RWPE1 (cell line): Measurements from ENCODE around the gene METTL17.

Source experiments
- CTCF ChIA-PET: fragments of 350-600 bp; sonication (Branson Sonifier 250); formaldehyde crosslinking; extraction: SDS; loops from one replicate; lab custom pipeline; 2021; lab: Yijun Ruan, JAX
- POLR2A ChIA-PET: fragments of 400-600 bp; formaldehyde crosslinking; extraction: SDS; loops from one replicate; lab custom pipeline; 2020; ENCODE audit warnings: antibody characterized with exemption; ENCODE audit not compliant: low non-redundant PET; lab: Yijun Ruan, JAX
- DNase-seq: peaks from one replicate; pipeline ENCODE4 v3.0.0; 2012; ENCODE audit warnings: low spot score
- H3K27ac ChIP-seq: fragments of 450-650 bp; 2 replicates; pipeline ENCODE4 v1.5.1; 2017
- TF ChIP-seq, protein P1 (sequence below): fragments of 450-650 bp; conservative IDR thresholded peaks from 2 replicates; pipeline ENCODE4 v1.5.1; 2017; ENCODE audit warnings: low read depth, mild to moderate bottlenecking

METTL17 gene

GRCh38 chr14:20970647-20970982, 19.2 kb upstream of the METTL17 start:
- CTCF ChIA-PET, result interaction anchor here (0.6 to 1.8 kb wide), 19 partner anchors 8 to 435 kb away, joined by 3 to 19 read pairs (median 4); no protein-coding TSS in a partner anchor
- TF ChIP-seq, protein P1, sequence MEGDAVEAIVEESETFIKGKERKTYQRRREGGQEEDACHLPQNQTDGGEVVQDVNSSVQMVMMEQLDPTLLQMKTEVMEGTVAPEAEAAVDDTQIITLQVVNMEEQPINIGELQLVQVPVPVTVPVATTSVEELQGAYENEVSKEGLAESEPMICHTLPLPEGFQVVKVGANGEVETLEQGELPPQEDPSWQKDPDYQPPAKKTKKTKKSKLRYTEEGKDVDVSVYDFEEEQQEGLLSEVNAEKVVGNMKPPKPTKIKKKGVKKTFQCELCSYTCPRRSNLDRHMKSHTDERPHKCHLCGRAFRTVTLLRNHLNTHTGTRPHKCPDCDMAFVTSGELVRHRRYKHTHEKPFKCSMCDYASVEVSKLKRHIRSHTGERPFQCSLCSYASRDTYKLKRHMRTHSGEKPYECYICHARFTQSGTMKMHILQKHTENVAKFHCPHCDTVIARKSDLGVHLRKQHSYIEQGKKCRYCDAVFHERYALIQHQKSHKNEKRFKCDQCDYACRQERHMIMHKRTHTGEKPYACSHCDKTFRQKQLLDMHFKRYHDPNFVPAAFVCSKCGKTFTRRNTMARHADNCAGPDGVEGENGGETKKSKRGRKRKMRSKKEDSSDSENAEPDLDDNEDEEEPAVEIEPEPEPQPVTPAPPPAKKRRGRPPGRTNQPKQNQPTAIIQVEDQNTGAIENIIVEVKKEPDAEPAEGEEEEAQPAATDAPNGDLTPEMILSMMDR, result no peak
- POLR2A ChIA-PET, result no interaction called here
- no peak for DNase-seq
- H3K27ac ChIP-seq, result no peak overlapping the region

DNA sequence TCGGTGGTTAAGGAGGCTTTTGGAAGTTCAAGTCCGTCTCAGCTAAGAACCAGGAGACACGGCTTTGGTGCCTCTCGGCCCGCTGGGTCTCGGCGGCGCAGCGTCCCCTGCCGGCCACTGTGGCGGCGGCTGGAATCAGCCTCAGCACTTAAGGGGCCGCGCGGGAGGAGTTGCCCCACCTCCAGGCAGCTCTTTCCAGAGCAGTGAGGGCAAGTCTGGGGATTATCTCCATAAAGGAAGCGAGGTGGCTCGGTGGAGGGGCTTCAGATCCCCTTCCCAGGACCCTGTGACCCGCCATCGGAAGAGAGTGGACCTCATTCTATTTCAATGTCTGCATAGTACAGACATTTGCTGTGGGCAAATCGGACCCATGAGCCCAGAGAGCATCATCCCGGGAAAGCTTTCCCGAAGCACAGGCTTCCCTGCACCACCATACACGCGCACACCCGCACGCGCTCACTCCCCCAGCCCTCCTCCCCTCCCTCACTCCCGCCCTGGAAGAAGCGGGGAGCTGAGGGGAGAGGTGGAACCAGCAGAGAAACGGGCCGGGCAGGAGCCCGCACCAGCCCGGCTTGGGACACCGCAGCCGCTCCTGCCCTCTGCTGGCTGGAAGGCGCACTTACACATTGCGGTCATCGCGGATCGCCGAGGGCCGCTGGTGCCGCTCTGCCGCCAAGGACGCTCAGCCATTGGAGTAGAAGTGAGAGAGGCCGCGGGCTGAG, 18.6 kb upstream of the METTL17 start:
- TF ChIP-seq, protein P1, result peak; percentile 93
- H3K27ac ChIP-seq, result peak overlapping the region; percentile 44
- DNase-seq, result peak; percentile 72
- CTCF ChIA-PET, result interaction anchor here (0.6 to 1.9 kb wide), 29 partner anchors 8 to 1296 kb away, joined by 3 to 19 read pairs (median 5); partner anchors contain the start of genes APEX1 and OSGEP
- POLR2A ChIA-PET, result interaction anchor here (1.0 kb wide), 1 partner anchor 115 kb away, joined by 3 read pairs; no protein-coding TSS in a partner anchor

GRCh38 chr14:20971705-20972021, 18.1 kb upstream of the METTL17 start:
- DNase-seq, result no peak
- POLR2A ChIA-PET, result interaction anchor here (1.0 kb wide), 1 partner anchor 116 kb away, joined by 3 read pairs; no protein-coding TSS in a partner anchor
- TF ChIP-seq, protein P1, result no peak; the same call in 1 of the 2 replicates
- CTCF ChIA-PET, result interaction anchor here (0.6 to 1.9 kb wide), 18 partner anchors 9 to 628 kb away, joined by 3 to 19 read pairs (median 6); partner anchors contain the start of genes APEX1, OSGEP and PARP2
- H3K27ac ChIP-seq, result peak overlapping the region; percentile 44

- no peak for DNase-seq
- ChIA-PET POLR2A (no interaction called here), CTCF (interaction anchor here (0.6 to 1.1 kb wide), 2 partner anchors 118 to 119 kb away, joined by 3 read pairs; no protein-coding TSS in a partner anchor)
- TF ChIP-seq, protein P1, result no peak
- H3K27ac ChIP-seq, result no peak overlapping the region
Measured at GRCh38 chr14:20973501-20973900, 16.3 kb upstream of the METTL17 start.

- DNase-seq, result no peak
- CTCF ChIA-PET, result no interaction called here
- POLR2A ChIA-PET, result no interaction called here
- no peak overlapping the region for H3K27ac ChIP-seq
- TF ChIP-seq, protein P1, result no peak
Measured at GRCh38 chr14:20976291-20976690, 13.5 kb upstream of the METTL17 start.

GRCh38 chr14:20978687-20979086, 11.1 kb upstream of the METTL17 start:
- POLR2A ChIA-PET, result no interaction called here
- no peak for DNase-seq
- TF ChIP-seq, protein P1, result no peak
- no peak overlapping the region for H3K27ac ChIP-seq
- CTCF ChIA-PET, result interaction anchor here (1.0 kb wide), 1 partner anchor 8 kb away, joined by 3 read pairs; no protein-coding TSS in a partner anchor
